GM21825 (cell line): ENCODE data around the gene PHACTR4.
A peak's percentile ranks its signal among the peaks of the same experiment; 100 is the strongest.
"Not testable (repeated sequence)": the region's sequence is repeated elsewhere in the genome, so short reads cannot be mapped to it uniquely, and the experiment has no call there.

Experiments used
- ATAC-seq: cut with Tn5 transposase; IDR thresholded peaks from one replicate; pipeline ENCODE4 v1.9.1; 2021; ENCODE audit warnings: mild to moderate bottlenecking, moderate library complexity; ENCODE audit not compliant: unreplicated experiment

Gene PHACTR4

DNA sequence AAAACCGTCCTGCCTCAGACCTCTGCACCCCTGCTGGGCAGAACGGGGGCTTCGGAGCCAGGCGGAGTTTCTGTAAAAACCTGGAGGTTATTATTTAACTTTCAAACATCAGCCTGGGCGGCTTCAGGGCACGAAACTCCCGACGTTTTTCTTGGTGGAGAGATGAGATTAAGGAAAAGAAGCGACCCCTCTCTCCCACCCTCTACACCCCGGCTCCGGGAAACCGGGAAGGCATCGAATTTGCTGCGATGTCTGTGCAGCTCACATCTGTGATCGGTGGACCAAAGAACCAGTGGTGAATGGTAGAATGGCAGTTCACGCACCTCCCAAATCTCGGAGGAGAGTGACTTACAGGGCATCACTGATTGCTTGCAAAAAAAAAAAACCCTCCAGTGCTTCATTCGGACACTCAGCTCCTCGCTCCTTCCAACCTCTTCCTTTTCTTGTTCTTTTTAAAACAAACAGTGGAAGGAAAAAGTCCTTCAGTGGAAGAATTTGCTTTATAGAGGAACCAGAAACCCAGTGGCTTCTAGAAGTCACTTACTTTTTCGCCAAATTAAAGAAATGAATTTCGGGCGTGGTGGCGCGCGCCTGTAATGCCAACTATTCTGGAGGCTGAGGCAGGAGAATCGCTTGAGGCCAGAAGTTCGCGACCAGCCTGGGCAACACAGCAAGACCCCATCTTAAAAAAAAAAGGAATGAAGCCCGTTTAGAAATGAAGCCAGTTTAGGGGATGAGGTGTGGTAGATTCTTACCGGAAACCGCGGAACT lies 884 bp downstream of the PHACTR4 start:
- peak; percentile 8 for ATAC-seq

- ATAC-seq = no peak
These were observed 1.5 kb downstream of the PHACTR4 start for GRCh38 chr1:28371010-28371377.

- not testable (repeated sequence) for ATAC-seq
These were observed 3.9 kb downstream of the PHACTR4 start for GRCh38 chr1:28373450-28373849.

DNA sequence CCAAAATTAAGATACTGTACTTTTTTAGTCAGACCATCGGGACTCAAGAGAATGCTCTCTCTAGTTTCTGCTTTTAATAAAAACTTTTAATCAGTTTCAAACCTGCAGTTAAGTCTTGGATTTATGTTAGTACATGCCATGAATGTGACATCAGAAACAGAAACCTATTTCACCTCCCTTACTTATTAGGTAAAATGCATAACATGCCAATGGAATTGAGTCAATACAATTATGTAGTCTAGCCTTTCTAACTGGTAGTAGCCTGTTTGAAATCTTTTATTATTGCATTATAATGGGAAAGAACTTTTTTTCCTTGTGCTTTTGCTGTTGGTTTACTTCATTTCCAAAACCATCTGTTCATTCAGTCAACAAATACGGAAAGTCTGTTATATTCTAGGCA lies 4.8 kb downstream of the PHACTR4 start:
- ATAC-seq = no peak

GRCh38 chr1:28375598-28375997 lies 6.1 kb downstream of the PHACTR4 start:
- ATAC-seq = not testable (repeated sequence)

- ATAC-seq = not testable (repeated sequence)
These were observed 6.7 kb downstream of the PHACTR4 start for GRCh38 chr1:28376195-28376594.

GRCh38 chr1:28378906-28379305 lies 9.4 kb downstream of the PHACTR4 start:
- no peak for ATAC-seq

DNA sequence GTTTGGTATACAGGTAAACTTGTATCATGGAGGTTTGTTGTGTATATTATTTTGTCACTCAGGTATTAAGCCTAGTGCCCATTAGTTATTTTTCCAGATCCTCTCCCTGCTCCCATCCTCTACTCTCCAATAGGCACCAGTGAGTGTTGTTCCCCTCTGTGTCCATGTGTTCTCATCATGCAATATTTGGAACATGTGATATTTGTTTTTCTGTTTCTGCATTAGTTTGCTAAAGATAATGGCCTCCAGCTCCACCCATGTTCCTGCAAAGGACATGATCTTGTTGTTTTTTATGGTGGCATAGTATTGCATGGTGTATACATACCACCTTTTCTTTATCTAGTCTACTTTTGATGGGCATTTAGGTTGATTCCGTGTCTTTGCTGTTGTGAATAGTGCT lies 10.9 kb downstream of the PHACTR4 start:
- ATAC-seq = no peak

- ATAC-seq = not testable (repeated sequence)
These were observed 14.2 kb downstream of the PHACTR4 start for GRCh38 chr1:28383785-28384184.

GRCh38 chr1:28392027-28392652 lies 22.6 kb downstream of the PHACTR4 start:
- ATAC-seq = no peak

DNA sequence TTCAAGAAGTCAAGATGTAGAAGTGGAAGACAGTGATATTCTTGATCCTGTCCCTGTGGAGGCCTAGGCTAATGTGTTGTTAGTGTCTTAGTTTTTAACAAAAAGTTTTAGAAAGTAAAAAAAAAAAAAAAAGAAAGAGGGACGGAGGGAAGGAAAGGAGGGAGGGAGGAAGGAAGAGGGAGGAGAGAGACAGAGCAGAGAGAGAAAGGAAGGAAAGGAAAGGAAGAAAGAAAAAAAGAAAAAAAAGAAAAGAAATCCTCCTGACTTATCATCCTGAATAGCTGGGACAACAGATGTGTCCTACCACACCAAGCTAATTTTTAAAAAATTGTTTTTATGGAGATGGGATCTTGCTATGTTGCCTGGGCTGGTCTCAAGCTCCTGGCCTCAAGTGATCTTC lies 24.6 kb downstream of the PHACTR4 start:
- ATAC-seq = no peak

DNA sequence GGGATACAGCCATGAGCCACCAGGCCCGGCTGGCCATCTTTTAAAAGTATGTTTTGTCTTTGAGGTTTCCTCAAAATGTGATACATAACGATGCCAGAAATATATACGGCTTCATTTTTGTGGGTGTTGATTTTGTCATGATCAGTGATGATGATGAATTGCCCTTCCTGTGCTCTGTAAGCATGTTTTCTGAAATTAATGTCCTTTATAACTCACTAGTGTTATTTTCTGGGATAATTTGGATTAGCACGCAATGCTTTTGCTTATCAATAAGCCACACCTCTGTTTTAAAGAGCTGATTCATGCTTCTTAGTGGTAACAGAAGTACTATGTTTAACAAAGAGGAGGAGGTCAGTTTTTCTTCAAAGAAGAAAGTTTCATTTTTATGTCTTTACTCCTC lies 25.6 kb downstream of the PHACTR4 start:
- ATAC-seq = no peak

GRCh38 chr1:28401760-28402159 lies 32.2 kb downstream of the PHACTR4 start:
- no peak for ATAC-seq

DNA sequence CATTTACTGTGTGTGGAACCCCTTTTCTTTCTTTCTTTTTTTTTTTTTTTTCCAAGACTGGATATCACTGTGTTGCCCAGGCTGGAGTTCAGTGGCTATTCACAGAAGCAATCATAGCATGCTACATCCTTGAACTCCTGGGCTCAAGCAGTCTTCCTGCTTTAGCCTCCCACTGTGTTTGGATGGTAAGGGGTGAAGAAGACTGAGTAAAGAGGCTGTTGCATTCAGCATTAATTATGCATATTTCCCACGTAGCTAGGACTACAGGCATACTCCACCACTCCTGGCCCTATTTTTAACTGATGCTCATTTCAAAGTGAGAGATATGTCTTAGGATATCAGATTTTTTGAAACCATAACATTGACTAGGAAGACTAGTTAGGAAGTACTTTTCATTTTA lies 39.5 kb downstream of the PHACTR4 start:
- ATAC-seq = no peak

- ATAC-seq = no peak
These were observed 42.1 kb downstream of the PHACTR4 start for GRCh38 chr1:28411656-28412055.

- ATAC-seq = no peak
These were observed 43.2 kb downstream of the PHACTR4 start for GRCh38 chr1:28412731-28413130.

DNA sequence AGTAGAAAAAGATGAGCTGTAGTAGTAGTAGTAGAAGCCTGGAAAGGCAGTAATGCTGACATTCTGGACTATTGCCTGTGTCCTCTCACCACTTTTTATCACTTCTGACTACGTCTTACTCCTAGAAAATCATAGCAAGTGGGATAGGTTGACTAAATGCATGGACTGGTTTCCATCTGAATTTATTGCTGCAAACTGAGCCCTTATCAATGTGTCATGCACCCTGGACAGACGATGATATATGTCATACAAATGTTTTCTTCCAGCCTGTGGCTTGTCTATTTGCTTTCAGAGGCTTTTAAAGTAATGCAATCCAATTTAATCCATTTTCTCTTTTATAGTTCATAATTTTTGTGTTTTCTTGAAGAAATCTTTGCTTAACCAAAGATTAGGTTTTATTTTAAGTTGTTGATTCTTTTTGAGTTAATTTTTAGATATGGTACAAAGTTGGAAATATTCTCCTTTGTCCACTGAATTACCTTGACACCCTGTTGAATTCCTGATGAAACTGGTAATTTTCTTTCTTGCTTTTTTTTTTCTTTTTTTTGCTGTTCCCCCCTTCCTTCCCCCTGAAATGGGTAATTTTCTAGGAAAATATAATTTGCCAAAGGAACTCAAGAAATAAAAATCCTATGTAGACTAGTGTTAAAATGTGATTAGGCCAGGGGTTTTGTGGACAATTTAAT lies 47.1 kb downstream of the PHACTR4 start:
- ATAC-seq = no peak

DNA sequence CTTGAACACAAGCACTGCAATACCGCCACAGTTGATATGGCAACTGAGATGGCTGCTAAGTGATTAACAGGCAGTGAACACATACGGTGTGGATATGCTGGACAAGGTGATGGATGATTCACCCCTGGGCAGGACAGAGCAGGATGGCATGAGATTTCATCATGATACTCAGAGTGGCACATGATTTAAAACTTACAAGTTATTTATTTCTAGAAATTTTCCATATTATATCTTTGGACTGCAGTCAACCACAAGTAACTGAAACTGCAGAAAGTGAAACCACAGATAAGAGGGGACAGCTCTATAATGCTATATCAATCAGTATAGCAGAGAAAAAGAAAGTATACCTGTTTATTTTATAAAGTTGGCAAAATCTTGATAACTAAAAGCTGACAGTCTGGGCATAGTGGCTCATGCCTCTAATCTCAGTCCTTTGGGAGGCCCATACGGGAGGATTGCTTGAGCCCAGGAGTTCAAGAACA lies 47.9 kb downstream of the PHACTR4 start:
- no peak for ATAC-seq

GRCh38 chr1:28417926-28418637 lies 48.5 kb downstream of the PHACTR4 start:
- ATAC-seq = no peak

DNA sequence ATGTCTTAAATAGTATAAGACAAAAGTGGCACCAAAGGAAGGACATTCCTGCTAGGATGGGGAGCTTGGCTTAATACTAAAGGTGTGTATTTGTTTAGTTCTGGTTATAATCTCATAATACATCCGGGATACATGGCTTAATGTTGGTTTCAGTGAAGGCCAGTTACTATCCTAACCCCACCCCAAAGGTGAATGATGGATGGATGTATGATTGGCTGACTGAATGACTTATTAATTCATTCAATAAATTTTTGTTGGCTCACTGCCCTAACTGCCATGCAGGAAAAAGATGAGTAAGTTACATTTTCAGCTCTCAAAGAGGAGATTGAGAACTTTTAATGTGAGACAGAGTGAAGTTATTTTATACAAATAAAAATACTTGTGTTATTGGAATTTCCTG lies 52.2 kb downstream of the PHACTR4 start:
- ATAC-seq = no peak

GRCh38 chr1:28426831-28427230 lies 57.3 kb downstream of the PHACTR4 start:
- ATAC-seq = no peak
